Measurements from ENCODE around the gene KIF26B.

The KIF26B gene

GRCh38 chr1:245583081-245583480, 428.3 kb downstream of the KIF26B start:
- DNase-seq = no peak

- DNase-seq = no peak
Observed at GRCh38 chr1:245583575-245584330, 429.0 kb downstream of the KIF26B start.

- DNase-seq = no peak
Observed at GRCh38 chr1:245585252-245585959, 430.6 kb downstream of the KIF26B start.

GRCh38 chr1:245587435-245588115, 432.8 kb downstream of the KIF26B start:
- DNase-seq = no peak

GRCh38 chr1:245588116-245588639, 433.4 kb downstream of the KIF26B start:
- DNase-seq = peak in 1 of 2 experiments; percentile 23

GRCh38 chr1:245589316-245589715, 434.5 kb downstream of the KIF26B start:
- peak; percentile 8 to 35 for DNase-seq

GRCh38 chr1:245589906-245590305, 435.1 kb downstream of the KIF26B start:
- no peak for DNase-seq

- DNase-seq = no peak
Observed at GRCh38 chr1:245590726-245591125, 435.9 kb downstream of the KIF26B start.

GRCh38 chr1:245591346-245592188, 436.8 kb downstream of the KIF26B start:
- DNase-seq = no peak

GRCh38 chr1:245592189-245592460, 437.3 kb downstream of the KIF26B start:
- no peak for DNase-seq

GRCh38 chr1:245598524-245599305, 443.9 kb downstream of the KIF26B start:
- DNase-seq = peak in 1 of 2 experiments; percentile 47

GRCh38 chr1:245599371-245600174, 444.8 kb downstream of the KIF26B start:
- no peak for DNase-seq

GRCh38 chr1:245600658-245601057, 445.9 kb downstream of the KIF26B start:
- DNase-seq = no peak

- no peak for DNase-seq
Observed at GRCh38 chr1:245603311-245603865, 448.6 kb downstream of the KIF26B start.

GRCh38 chr1:245604979-245605378, 450.2 kb downstream of the KIF26B start:
- DNase-seq = no peak

- peak; percentile 17 to 80 for DNase-seq
Observed at GRCh38 chr1:245605480-245606156, 450.8 kb downstream of the KIF26B start.

GRCh38 chr1:245606157-245606725, 451.5 kb downstream of the KIF26B start:
- DNase-seq = no peak

GRCh38 chr1:245608271-245608670, 453.5 kb downstream of the KIF26B start:
- no peak for DNase-seq

- DNase-seq = no peak
Observed at GRCh38 chr1:245609354-245610150, 454.8 kb downstream of the KIF26B start.

All from NCI-H524 (cell line).